Thyroid gland (tissue), 4 donors: ENCODE data around the gene L3MBTL4. TPM values are rescaled to one million over a fixed set of nuclear protein-coding genes. Genes with fewer than 3 reads are reported as not detected.

Experiments used
- DNase-seq, 2 donors: peaks; one replicate each; pipeline ENCODE4 v3.0.0-alpha.2; 2019
- H3K27ac ChIP-seq, 3 donors: fragments of 200-600 bp; sonication (generic); 1 replicate in 2 of 3; 2 replicates in 1 of 3; pipeline ENCODE4 v1.5.1; 2016 to 2019; ENCODE audit warnings: mild to moderate bottlenecking in 1 of 3, moderate library complexity in 1 of 3
- H3K27me3 ChIP-seq: fragments of 200-600 bp; sonication (generic); one replicate; pipeline ENCODE4 v1.5.1; 2019
- H3K36me3 ChIP-seq, 2 donors: fragments of 200-600 bp; sonication (generic); one replicate each; pipeline ENCODE4 v1.5.1; 2016 to 2019
- H3K4me1 ChIP-seq, 2 donors: fragments of 200-600 bp; sonication (generic); one replicate each; pipeline ENCODE4 v1.5.1; 2017 to 2019
- H3K4me3 ChIP-seq, 3 donors: fragments of 200-600 bp; sonication (generic); replicated peaks in 1 of 3; 1 replicate in 2 of 3; 2 replicates in 1 of 3; pipeline ENCODE4 v1.5.1; 2016; ENCODE audit warnings: mild to moderate bottlenecking in 1 of 3
- H3K9me3 ChIP-seq: fragments of 200-600 bp; sonication (generic); one replicate; pipeline ENCODE4 v1.5.1; 2017
- CTCF ChIP-seq, 6 experiments: fragments of 200-600 bp in 3 of 6; fragments of 450-650 bp in 3 of 6; sonication (generic) in 3 of 6; IDR thresholded peaks; one replicate each; pipeline ENCODE4 v1.5.1; 2016 to 2019; ENCODE audit warnings: antibody characterized with exemption in 6 of 6, mild to moderate bottlenecking in 2 of 6, inconsistent platforms in 1 of 6, moderate library complexity in 1 of 6
- POLR2A ChIP-seq, 2 donors: fragments of 450-650 bp; IDR thresholded peaks; one replicate each; pipeline ENCODE4 v1.6.1; 2017; ENCODE audit warnings: antibody characterized with exemption in 2 of 2, mild to moderate bottlenecking in 2 of 2, moderate library complexity in 1 of 2
- WGBS, 2 donors: methylation state at CpG; one replicate each; pipeline ENCODE4 v1.1.5; 2017; 5-methylcytosine and 5-hydroxymethylcytosine counted together
- intact Hi-C: fragments of 100-400 bp; cut with DNase I; formaldehyde crosslinking; loops from one replicate; pipeline ENCODE4 v1.15.1; 2023
- total RNA-seq, 4 donors: library from RNA; depleted of rRNA; stranded (reverse); fragments of >200 nt; gene quantifications; one replicate each; pipeline ENCODE4 v1.2.3, GENCODE V29; 2016

L3MBTL4 gene
- total RNA-seq, 4 donors from 2014 or later = 15.2 to 37.1 (median 24.3) TPM

DNA sequence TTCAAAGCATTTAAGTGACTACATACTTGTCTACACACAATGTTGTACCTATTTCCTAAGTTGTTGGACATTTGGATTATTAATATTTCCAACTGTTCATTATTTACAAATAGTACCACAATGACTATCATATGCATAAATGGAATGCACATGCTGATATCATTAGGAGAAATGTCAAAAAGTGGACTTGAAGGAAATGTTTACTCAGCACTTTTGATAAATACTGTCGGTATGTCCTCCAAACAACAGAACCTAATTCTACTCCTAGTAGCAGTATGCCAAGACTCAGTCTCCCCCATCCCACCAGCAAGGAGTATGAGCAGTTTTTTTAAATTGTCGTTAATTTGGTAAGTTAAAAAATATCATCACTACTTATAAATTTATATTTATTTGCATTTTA, 116.8 kb downstream of the L3MBTL4 start:
- H3K4me1 ChIP-seq = peaks cover 5 to 17% of the 10 kb centered on the region in 2 donors
- H3K4me3 ChIP-seq = no peak overlapping the region
- no peak for DNase-seq
- no peak overlapping the region for H3K27ac ChIP-seq
- H3K36me3 ChIP-seq = no peaks in the 10 kb centered on the region
- 89% methylated on average over 2 of the region's 2 CpGs for WGBS, 2 donors
- intact Hi-C loops = no loop called here
- H3K27me3 ChIP-seq = no peaks in the 10 kb centered on the region
- no peaks in the 10 kb centered on the region for H3K9me3 ChIP-seq
- TF ChIP-seq POLR2A (IDR thresholded peaks at IDR 0.05) (no peak), CTCF (IDR thresholded peaks at IDR 0.05) (no peak)

- no peaks in the 10 kb centered on the region for H3K36me3 ChIP-seq
- peak; percentile 25 to 32 for DNase-seq
- no peaks in the 10 kb centered on the region for H3K27me3 ChIP-seq
- H3K27ac ChIP-seq = no peak overlapping the region
- peaks cover 5 to 20% of the 10 kb centered on the region in 2 donors for H3K4me1 ChIP-seq
- TF ChIP-seq CTCF (IDR thresholded peaks at IDR 0.05) = no peak
- TF ChIP-seq POLR2A (IDR thresholded peaks at IDR 0.05) = no peak
- H3K9me3 ChIP-seq = no peaks in the 10 kb centered on the region
- H3K4me3 ChIP-seq = no peak overlapping the region
- intact Hi-C loops = no loop called here
- WGBS, 2 donors = 43 to 45% methylated on average over 4 of the region's 4 CpGs
Observed at GRCh38 chr18:6294148-6294784, 120.4 kb downstream of the L3MBTL4 start.

GRCh38 chr18:6289843-6290242, 124.9 kb downstream of the L3MBTL4 start:
- peak; percentile 12 to 52 for DNase-seq
- H3K4me3 ChIP-seq = no peak overlapping the region
- peak overlapping the region in 1 of 3 donors; percentile 21 for H3K27ac ChIP-seq
- 43 to 45% methylated on average over 4 of the region's 4 CpGs for WGBS, 2 donors
- peaks cover 0 to 18% of the 10 kb centered on the region in 2 donors for H3K4me1 ChIP-seq
- no peaks in the 10 kb centered on the region for H3K27me3 ChIP-seq
- TF ChIP-seq POLR2A (IDR thresholded peaks at IDR 0.05) (no peak), CTCF (IDR thresholded peaks at IDR 0.05) (no peak)
- no peaks in the 10 kb centered on the region for H3K9me3 ChIP-seq
- H3K36me3 ChIP-seq = no peaks in the 10 kb centered on the region
- intact Hi-C loops = no loop called here

DNA sequence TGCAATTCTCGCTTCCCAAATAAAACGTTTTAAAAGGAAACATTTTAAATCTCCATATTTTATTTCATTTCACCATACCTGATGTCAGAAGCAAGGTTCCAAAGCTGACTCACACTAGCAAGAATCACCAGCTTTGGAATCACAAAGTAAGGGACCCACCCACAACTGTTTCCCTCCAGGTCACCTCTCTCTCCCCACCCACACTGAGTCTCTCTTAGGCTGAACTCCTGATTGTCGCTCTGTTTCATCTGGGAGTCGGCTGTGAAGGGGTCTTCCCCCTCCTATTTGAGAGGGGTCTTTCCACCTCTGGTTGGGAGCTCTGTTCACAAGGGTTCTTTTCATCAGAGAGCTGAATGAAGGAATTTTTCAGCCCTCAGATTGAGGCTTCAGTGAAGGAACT, 128.1 kb downstream of the L3MBTL4 start:
- H3K4me3 ChIP-seq = no peak overlapping the region
- DNase-seq = no peak
- H3K9me3 ChIP-seq = no peaks in the 10 kb centered on the region
- no peak overlapping the region for H3K27ac ChIP-seq
- intact Hi-C loops = no loop called here
- TF ChIP-seq CTCF (IDR thresholded peaks at IDR 0.05) (no peak), POLR2A (IDR thresholded peaks at IDR 0.05) (no peak)
- H3K4me1 ChIP-seq = peaks cover 0 to 8% of the 10 kb centered on the region in 2 donors
- no peaks in the 10 kb centered on the region for H3K27me3 ChIP-seq
- WGBS, 2 donors = 88 to 89% methylated on average over 4 of the region's 4 CpGs
- no peaks in the 10 kb centered on the region for H3K36me3 ChIP-seq

- no peak overlapping the region for H3K27ac ChIP-seq
- no peaks in the 10 kb centered on the region for H3K9me3 ChIP-seq
- H3K4me3 ChIP-seq = no peak overlapping the region
- WGBS, 2 donors = 96 to 97% methylated on average over 20 to 22 of the region's 22 CpGs
- TF ChIP-seq POLR2A (IDR thresholded peaks at IDR 0.05) (no peak), CTCF (IDR thresholded peaks at IDR 0.05) (no peak)
- intact Hi-C loops = no loop called here
- no peaks in the 10 kb centered on the region for H3K27me3 ChIP-seq
- peaks cover 0 to 3% of the 10 kb centered on the region in 2 donors for H3K4me1 ChIP-seq
- DNase-seq = no peak
- no peaks in the 10 kb centered on the region for H3K36me3 ChIP-seq
Observed at GRCh38 chr18:6284761-6285160, 129.9 kb downstream of the L3MBTL4 start.
